Tibial nerve (tissue), 4 donors: ENCODE measurements around the gene SLC13A2.

Experiments used
- CTCF ChIP-seq, 5 experiments: fragments of 200-600 bp in 3 of 5; fragments of 450-650 bp in 2 of 5; sonication (generic) in 3 of 5; IDR thresholded peaks; one replicate each; pipeline ENCODE4 v1.5.1; 2016 to 2019; ENCODE audit warnings: antibody characterized with exemption in 5 of 5, mild to moderate bottlenecking in 3 of 5, moderate library complexity in 2 of 5
- EP300 ChIP-seq, 2 donors: sonication (generic); formaldehyde crosslinking; IDR thresholded peaks; one replicate each; pipeline ENCODE4 v1.6.1; 2017; ENCODE audit warnings: antibody characterized with exemption in 2 of 2, mild to moderate bottlenecking in 1 of 2
- POLR2A ChIP-seq, 2 donors: fragments of 450-650 bp; IDR thresholded peaks; one replicate each; pipeline ENCODE4 v1.6.1; 2017; ENCODE audit warnings: antibody characterized with exemption in 2 of 2, mild to moderate bottlenecking in 2 of 2, moderate library complexity in 2 of 2

GRCh38 chr17:28541439-28541838 is 68.0 kb downstream of the SLC13A2 start:
- TF ChIP-seq CTCF (IDR thresholded peaks at IDR 0.05), result no peak
- TF ChIP-seq POLR2A (IDR thresholded peaks at IDR 0.05), result no peak
- TF ChIP-seq EP300 (IDR thresholded peaks at IDR 0.05), result no peak
